Testis (tissue), 3 donors: ENCODE measurements around the gene GPR50. TPM values are rescaled to one million over a fixed set of nuclear protein-coding genes. Genes with fewer than 3 reads are reported as not detected.

ENCODE experiments used
- DNase-seq: peaks from one replicate; pipeline ENCODE4 v3.0.0-alpha.2; 2019
- H3K27ac ChIP-seq, 2 donors: fragments of 200-600 bp; sonication (generic); one replicate each; pipeline ENCODE4 v1.5.1; 2019
- H3K27me3 ChIP-seq: fragments of 200-600 bp; sonication (generic); one replicate; pipeline ENCODE4 v1.5.1; 2019
- H3K36me3 ChIP-seq: fragments of 200-600 bp; sonication (generic); one replicate; pipeline ENCODE4 v1.5.1; 2017; ENCODE audit warnings: low read depth; ENCODE audit errors: missing control alignments
- H3K4me1 ChIP-seq: fragments of 200-600 bp; sonication (generic); one replicate; pipeline ENCODE4 v1.5.1; 2019
- H3K4me3 ChIP-seq, 2 donors: fragments of 200-600 bp; sonication (generic); one replicate each; pipeline ENCODE4 v1.5.1; 2017 to 2019
- H3K9me3 ChIP-seq: fragments of 200-600 bp; sonication (generic); one replicate; pipeline ENCODE4 v1.5.1; 2017
- POLR2A ChIP-seq: fragments of 450-650 bp; IDR thresholded peaks from one replicate; pipeline ENCODE4 v1.6.1; 2017; ENCODE audit warnings: antibody characterized with exemption, mild to moderate bottlenecking, moderate library complexity
- WGBS, 2 donors: methylation state at CpG; one replicate each; pipeline ENCODE4 v1.1.5; 2018; 5-methylcytosine and 5-hydroxymethylcytosine counted together
- intact Hi-C: fragments of 100-400 bp; cut with DNase I; formaldehyde crosslinking; loops from one replicate; pipeline ENCODE4 v1.15.1; 2023; ENCODE audit warnings: low total_unique reads
- polyA plus RNA-seq: library from polyadenylated mRNA; stranded (reverse); fragments of 350-450 nt; fragmentation: Illumina TruSeq; extraction: RNeasy Lipid Tissue Mini Kit (QIAGEN cat#74804); gene quantifications from one replicate; pipeline ENCODE4 v1.2.3, GENCODE V29; 2014; ENCODE audit warnings: low read depth, low replicate concordance; ENCODE audit not compliant: insufficient read depth
- total RNA-seq, 2 donors: library from RNA; depleted of rRNA; stranded (reverse); fragments of >200 nt; gene quantifications; one replicate each; pipeline ENCODE4 v1.2.3, GENCODE V29; 2016
- TF ChIP-seq, protein P1 (sequence below), 3 experiments: fragments of 450-650 bp in 2 of 3; fragments of 200-600 bp in 1 of 3; sonication (generic) in 1 of 3; IDR thresholded peaks; one replicate each; pipeline ENCODE4 v1.5.1; 2016 to 2019; ENCODE audit warnings: antibody characterized with exemption in 3 of 3, mild to moderate bottlenecking in 2 of 3, moderate library complexity in 1 of 3

Gene GPR50
- total and polyA plus RNA-seq, 3 donors from 2014 or later, result 0.24 TPM; not detected in 2

DNA sequence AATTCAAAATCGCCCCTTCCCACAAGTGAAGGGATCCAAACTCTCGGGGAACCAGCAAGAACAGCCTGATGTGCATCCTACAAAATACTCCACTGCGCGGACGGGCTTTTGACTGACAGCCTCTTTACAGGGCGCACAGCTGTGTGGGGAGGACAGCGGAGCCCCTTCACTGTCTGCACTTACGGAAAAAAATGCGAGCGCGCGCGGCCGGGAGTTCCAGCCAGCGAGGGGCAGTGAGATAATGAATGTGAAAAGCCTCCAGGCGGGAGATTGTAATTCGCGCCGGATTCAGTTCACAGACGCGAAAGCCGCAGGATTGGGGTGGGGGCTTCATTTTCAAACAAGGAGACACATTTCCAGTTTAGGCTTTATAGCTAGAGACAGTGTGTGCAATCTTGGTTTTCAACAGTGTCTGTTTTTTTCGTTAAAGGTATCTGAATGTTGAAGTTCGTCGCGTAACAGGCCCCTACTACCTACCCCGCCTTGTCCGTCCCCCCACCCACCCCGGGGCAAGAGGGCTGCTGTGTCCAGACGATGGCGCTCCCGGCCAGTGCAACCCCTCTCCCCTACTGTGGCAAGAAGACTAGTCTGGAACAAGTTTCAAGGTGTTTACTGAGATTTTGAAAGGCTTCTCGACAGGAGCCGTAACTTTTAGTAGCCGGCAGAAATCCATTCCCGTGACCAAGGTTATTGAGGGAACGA lies 1.7 kb upstream of the GPR50 start:
- intact Hi-C loops, result no loop called here
- Histone ChIP-seq H3K36me3 (no peaks in the 10 kb centered on the region), H3K4me1 (no peaks in the 10 kb centered on the region), H3K27me3 (no peaks in the 10 kb centered on the region), H3K9me3 (no peaks in the 10 kb centered on the region), H3K4me3 (no peak overlapping the region), H3K27ac (no peak overlapping the region)
- TF ChIP-seq POLR2A, result no peak
- TF ChIP-seq, protein P1, sequence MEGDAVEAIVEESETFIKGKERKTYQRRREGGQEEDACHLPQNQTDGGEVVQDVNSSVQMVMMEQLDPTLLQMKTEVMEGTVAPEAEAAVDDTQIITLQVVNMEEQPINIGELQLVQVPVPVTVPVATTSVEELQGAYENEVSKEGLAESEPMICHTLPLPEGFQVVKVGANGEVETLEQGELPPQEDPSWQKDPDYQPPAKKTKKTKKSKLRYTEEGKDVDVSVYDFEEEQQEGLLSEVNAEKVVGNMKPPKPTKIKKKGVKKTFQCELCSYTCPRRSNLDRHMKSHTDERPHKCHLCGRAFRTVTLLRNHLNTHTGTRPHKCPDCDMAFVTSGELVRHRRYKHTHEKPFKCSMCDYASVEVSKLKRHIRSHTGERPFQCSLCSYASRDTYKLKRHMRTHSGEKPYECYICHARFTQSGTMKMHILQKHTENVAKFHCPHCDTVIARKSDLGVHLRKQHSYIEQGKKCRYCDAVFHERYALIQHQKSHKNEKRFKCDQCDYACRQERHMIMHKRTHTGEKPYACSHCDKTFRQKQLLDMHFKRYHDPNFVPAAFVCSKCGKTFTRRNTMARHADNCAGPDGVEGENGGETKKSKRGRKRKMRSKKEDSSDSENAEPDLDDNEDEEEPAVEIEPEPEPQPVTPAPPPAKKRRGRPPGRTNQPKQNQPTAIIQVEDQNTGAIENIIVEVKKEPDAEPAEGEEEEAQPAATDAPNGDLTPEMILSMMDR (IDR thresholded peaks at IDR 0.05), result no peak
- 0 to 2% methylated on average over 5 to 37 of the region's 37 CpGs for WGBS, 2 donors
- DNase-seq, result no peak

DNA sequence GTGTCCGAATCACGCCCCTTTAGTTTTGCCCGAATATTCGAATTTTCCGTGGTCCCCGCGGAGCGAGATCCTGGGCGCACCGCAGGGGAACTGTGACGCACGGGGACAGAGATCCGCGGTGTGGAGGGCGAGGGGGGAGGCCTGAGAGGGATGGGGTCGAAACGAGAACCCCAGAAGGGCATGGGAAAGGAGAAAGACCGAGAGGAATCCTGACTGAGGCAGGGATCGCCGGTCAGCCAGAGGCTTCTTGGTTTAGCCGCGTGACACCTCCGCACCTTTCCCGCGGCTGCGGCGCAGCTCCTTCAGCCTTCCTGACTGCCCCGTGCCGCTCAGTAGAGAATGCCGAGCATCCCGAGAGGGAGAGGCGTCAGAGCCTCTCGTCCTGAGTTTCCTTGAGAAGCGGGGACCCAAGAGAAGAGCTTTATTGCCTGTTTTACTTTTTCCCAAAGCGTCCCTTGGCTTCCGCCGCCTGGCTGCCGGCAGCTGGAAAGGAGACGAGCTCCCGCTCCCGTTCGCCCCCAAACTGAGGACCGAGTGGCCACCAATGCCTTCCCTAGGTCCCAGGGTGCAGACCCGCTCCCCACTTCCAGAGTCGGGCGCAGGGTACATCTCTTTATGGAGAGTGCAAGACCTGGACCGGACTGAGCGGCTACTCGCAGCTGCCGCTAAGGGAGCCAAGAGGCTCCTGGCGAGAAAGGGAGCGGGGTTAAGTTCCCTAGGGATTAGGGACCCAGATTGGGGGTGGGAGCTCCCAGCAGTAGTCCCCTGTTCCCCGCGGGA lies 911 bp upstream of the GPR50 start:
- intact Hi-C loops, result no loop called here
- no peaks in the 10 kb centered on the region for H3K27me3 ChIP-seq
- no peak for TF ChIP-seq POLR2A
- TF ChIP-seq, protein P1 (IDR thresholded peaks at IDR 0.05), result no peak
- H3K4me3 ChIP-seq, result no peak overlapping the region
- H3K36me3 ChIP-seq, result no peaks in the 10 kb centered on the region
- DNase-seq, result no peak
- H3K27ac ChIP-seq, result no peak overlapping the region
- no peaks in the 10 kb centered on the region for H3K4me1 ChIP-seq
- H3K9me3 ChIP-seq, result no peaks in the 10 kb centered on the region
- WGBS, 2 donors, result 2 to 7% methylated on average over 13 to 19 of the region's 54 CpGs

DNA sequence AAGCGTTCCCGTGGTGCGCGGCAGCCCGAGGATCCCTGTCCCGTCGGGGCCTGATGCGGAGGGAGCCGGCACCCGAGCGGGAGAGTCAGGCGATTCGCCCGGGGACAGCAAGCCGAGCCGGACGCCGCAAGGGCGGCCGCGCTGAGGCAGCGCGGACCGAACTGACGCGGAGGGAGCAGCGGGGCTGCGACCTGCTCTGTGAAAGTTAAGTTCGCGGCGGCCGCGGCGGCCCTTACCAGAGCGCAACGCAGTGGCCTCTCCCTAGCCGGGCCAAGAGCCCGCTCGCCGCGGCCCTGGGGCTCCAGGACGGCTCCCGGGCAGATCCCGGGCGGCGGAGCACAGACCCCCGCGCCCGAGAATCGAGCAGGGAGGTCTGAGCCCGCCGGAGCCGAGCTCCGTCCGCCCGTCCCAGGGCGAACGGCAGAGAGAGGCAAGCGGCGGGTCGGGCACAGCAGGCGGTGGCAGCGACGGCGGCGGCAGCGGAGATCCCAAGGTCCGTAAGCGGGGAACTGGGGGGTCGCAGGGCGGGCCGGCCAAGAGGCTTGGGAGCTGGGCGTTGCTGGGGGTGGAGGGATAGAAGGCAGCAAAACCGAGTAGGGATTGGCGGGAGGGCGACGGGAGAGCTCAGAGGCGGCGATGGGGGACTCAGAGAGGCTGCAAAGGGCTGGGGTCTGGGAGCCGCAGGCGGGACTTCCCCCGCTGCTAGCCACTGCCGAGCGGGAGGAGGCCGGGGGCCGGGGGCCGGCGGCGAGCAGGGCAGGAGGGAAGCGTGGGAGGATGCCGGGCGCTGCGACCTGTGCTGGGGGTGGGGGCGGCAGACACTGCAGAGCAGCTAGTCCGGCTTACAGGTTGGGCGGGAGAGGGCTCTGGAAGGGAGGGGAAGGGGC lies 1.0 kb downstream of the GPR50 start:
- Histone ChIP-seq H3K36me3 (no peaks in the 10 kb centered on the region), H3K9me3 (no peaks in the 10 kb centered on the region), H3K4me1 (no peaks in the 10 kb centered on the region), H3K27me3 (no peaks in the 10 kb centered on the region), H3K4me3 (peak overlapping the region; percentile 18 to 41), H3K27ac (no peak overlapping the region)
- TF ChIP-seq, protein P1 (IDR thresholded peaks at IDR 0.05), result no peak
- TF ChIP-seq POLR2A, result no peak
- no peak for DNase-seq
- intact Hi-C loops, result no loop called here
- 0% methylated on average over 27 of the region's 96 CpGs; no CpG with 5 or more reads in 1 of the 2 donors for WGBS, 2 donors

DNA sequence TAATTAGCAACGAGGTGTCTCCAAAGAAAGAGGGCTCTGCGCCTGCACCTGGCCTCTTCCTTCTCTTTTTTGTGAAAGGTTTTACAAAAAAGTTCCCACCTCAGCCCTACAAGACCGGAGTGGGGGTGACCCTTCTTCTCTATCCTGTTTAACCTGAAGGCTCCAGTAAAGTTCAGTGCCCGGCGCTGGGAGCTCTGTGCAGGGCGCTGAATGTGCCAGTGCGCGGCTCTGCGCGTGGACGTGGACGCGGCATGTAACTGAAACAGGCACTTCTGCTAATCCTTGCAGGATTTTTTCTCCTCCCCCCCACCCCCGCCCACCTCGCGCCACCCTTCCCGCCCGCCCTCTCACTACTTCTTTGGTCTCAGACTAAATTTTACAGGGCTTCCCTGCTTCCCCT lies 2.4 kb downstream of the GPR50 start:
- H3K4me3 ChIP-seq, result no peak overlapping the region
- H3K27me3 ChIP-seq, result no peaks in the 10 kb centered on the region
- H3K4me1 ChIP-seq, result no peaks in the 10 kb centered on the region
- no peaks in the 10 kb centered on the region for H3K9me3 ChIP-seq
- no peak for DNase-seq
- no peak overlapping the region for H3K27ac ChIP-seq
- 2 to 12% methylated on average over 12 to 17 of the region's 18 CpGs for WGBS, 2 donors
- intact Hi-C loops, result no loop called here
- H3K36me3 ChIP-seq, result no peaks in the 10 kb centered on the region
- TF ChIP-seq, protein P1 (IDR thresholded peaks at IDR 0.05), result no peak
- no peak for TF ChIP-seq POLR2A
